ENCODE results near the gene PDLIM1.

GRCh38 chr10:95188593-95188992 lies 102.2 kb downstream of the PDLIM1 start:
- TF ChIP-seq CTCF (IDR thresholded peaks at IDR 0.05) = no peak
- no peak for TF ChIP-seq ZFX (IDR thresholded peaks at IDR 0.05; ENCODE audit: borderline replicate concordance)
